GM23338 (cell line): ENCODE data around the gene RXRA. TPM values are rescaled to one million over a fixed set of nuclear protein-coding genes. Genes with fewer than 3 reads are reported as not detected.

Source experiments
- ATAC-seq: fragments of 200-7000 bp; cut with Tn5 transposase; 3 replicates; pipeline ENCODE4 v1.9.1; 2020
- DNase-seq: peaks from one replicate; pipeline ENCODE4 v3.0.0-alpha.2; 2015; ENCODE audit warnings: low spot score
- H2AFZ ChIP-seq: fragments of 200-600 bp; sonication (generic); 2 replicates; pipeline ENCODE4 v1.8.0; 2016; ENCODE audit warnings: antibody characterized with exemption, mild to moderate bottlenecking, moderate library complexity
- H3F3A ChIP-seq: fragments of 200-600 bp; sonication (generic); replicated peaks from 2 replicates; pipeline ENCODE4 v1.8.0; 2017; ENCODE audit warnings: antibody characterized with exemption, mixed run types, low read depth
- H3K27ac ChIP-seq: fragments of 200-600 bp; sonication (generic); 2 replicates; pipeline ENCODE4 v1.6.1; 2016; ENCODE audit warnings: low read depth
- H3K27me3 ChIP-seq: fragments of 200-600 bp; sonication (generic); 2 replicates; pipeline ENCODE4 v1.8.0; 2016; ENCODE audit warnings: mild to moderate bottlenecking, mixed run types, moderate library complexity; ENCODE audit not compliant: insufficient read depth
- H3K36me3 ChIP-seq: fragments of 200-600 bp; sonication (generic); 2 replicates; pipeline ENCODE4 v1.8.0; 2016; ENCODE audit warnings: mild to moderate bottlenecking; ENCODE audit not compliant: insufficient read depth
- H3K4me1 ChIP-seq: fragments of 200-600 bp; sonication (generic); 2 replicates; pipeline ENCODE4 v1.8.0; 2016; ENCODE audit warnings: mild to moderate bottlenecking, moderate library complexity; ENCODE audit not compliant: insufficient read depth
- H3K4me2 ChIP-seq: fragments of 200-600 bp; sonication (generic); 2 replicates; pipeline ENCODE4 v1.7.1; 2017; ENCODE audit warnings: mixed run types
- H3K4me3 ChIP-seq: fragments of 200-600 bp; sonication (generic); 2 replicates; pipeline ENCODE4 v1.6.1; 2016; ENCODE audit warnings: mixed run types
- H3K79me2 ChIP-seq: fragments of 200-600 bp; sonication (generic); replicated peaks from 2 replicates; pipeline ENCODE4 v1.8.0; 2017; ENCODE audit warnings: mild to moderate bottlenecking; ENCODE audit not compliant: insufficient read depth
- H3K9me2 ChIP-seq: fragments of 200-600 bp; sonication (generic); 2 replicates; pipeline ENCODE4 v1.8.0; 2017; ENCODE audit not compliant: insufficient read depth
- H4K20me1 ChIP-seq: fragments of 200-600 bp; sonication (generic); replicated peaks from 2 replicates; pipeline ENCODE4 v1.8.0; 2017; ENCODE audit warnings: mild to moderate bottlenecking; ENCODE audit not compliant: insufficient read depth
- H3K27ac Mint-ChIP-seq: 2 replicates; pipeline ENCODE4 v1.8.0; 2020; ENCODE audit warnings: inconsistent platforms, mild to moderate bottlenecking, moderate library complexity, mixed read lengths
- H3K27me3 Mint-ChIP-seq: 3 replicates; pipeline ENCODE4 v1.8.0; 2022; ENCODE audit warnings: low read depth, mild to moderate bottlenecking, moderate library complexity, mixed read lengths, inconsistent platforms; ENCODE audit not compliant: insufficient read depth, poor library complexity
- H3K36me3 Mint-ChIP-seq: 3 replicates; pipeline ENCODE4 v1.8.0; 2021; ENCODE audit warnings: low read depth, mild to moderate bottlenecking, inconsistent platforms, moderate library complexity, mixed read lengths
- H3K4me1 Mint-ChIP-seq: 3 replicates; pipeline ENCODE4 v1.8.0; 2020; ENCODE audit warnings: mild to moderate bottlenecking, inconsistent platforms, mixed read lengths
- H3K4me3 Mint-ChIP-seq: 3 replicates; pipeline ENCODE4 v1.8.0; 2021; ENCODE audit warnings: moderate library complexity, mild to moderate bottlenecking, inconsistent platforms, mixed read lengths
- H3K9me3 Mint-ChIP-seq: 3 replicates; pipeline ENCODE4 v1.8.0; 2020; ENCODE audit warnings: moderate library complexity, mild to moderate bottlenecking, inconsistent platforms, mixed read lengths
- CTCF ChIP-seq, 2 experiments: fragments of 200-600 bp in 1 of 2; sonication (generic) in 1 of 2; conservative IDR thresholded peaks; 2 replicates each; pipeline versions ENCODE4 v1.5.1 to v1.6.1; 2016 to 2017; ENCODE audit warnings: antibody characterized with exemption in 2 of 2, low read depth in 2 of 2, mild to moderate bottlenecking in 2 of 2, moderate library complexity in 1 of 2
- EZH2 ChIP-seq: fragments of 200-600 bp; sonication (generic); IDR thresholded peaks from one replicate; pipeline ENCODE4 v1.8.0; 2017; ENCODE audit warnings: antibody characterized with exemption, mild to moderate bottlenecking, low read depth; ENCODE audit not compliant: unreplicated experiment
- EZH2phosphoT487 ChIP-seq: fragments of 200-600 bp; sonication (generic); IDR thresholded peaks from one replicate; pipeline ENCODE4 v1.8.1; 2018; ENCODE audit warnings: antibody characterized with exemption; ENCODE audit not compliant: unreplicated experiment
- JUNB ChIP-seq: IDR thresholded peaks from one replicate; pipeline ENCODE4 v1.6.1; 2016; ENCODE audit warnings: antibody characterized with exemption; ENCODE audit not compliant: unreplicated experiment
- NANOG ChIP-seq: IDR thresholded peaks from 2 replicates; pipeline ENCODE4 v1.6.1; 2016; ENCODE audit warnings: antibody characterized with exemption, borderline replicate concordance
- REST ChIP-seq: IDR thresholded peaks from one replicate; pipeline ENCODE4 v1.6.1; 2018; ENCODE audit warnings: antibody characterized with exemption; ENCODE audit not compliant: unreplicated experiment
- STAT1 ChIP-seq: IDR thresholded peaks from one replicate; pipeline ENCODE4 v1.6.1; 2016; ENCODE audit warnings: antibody characterized with exemption; ENCODE audit not compliant: unreplicated experiment
- ZNF331 ChIP-seq: fragments of 250-450 bp; sonication (Bioruptor Pico); IDR thresholded peaks from 2 replicates; pipeline ENCODE4 v1.5.0; 2020; ENCODE audit warnings: low read depth, mild to moderate bottlenecking, moderate library complexity
- ZNF462 ChIP-seq: fragments of 250-450 bp; sonication (Bioruptor Pico); IDR thresholded peaks from 2 replicates; pipeline ENCODE4 v1.5.0; 2020; ENCODE audit warnings: mild to moderate bottlenecking, moderate library complexity
- polyA plus RNA-seq: library from polyadenylated mRNA; unstranded; fragments of >200 nt; fragmentation: Nextera tagmentation; extraction: Ambion mirVana; gene quantifications from 2 replicates; pipeline ENCODE4 v1.2.1, GENCODE V29; 2016
- total RNA-seq: library from RNA; depleted of rRNA; stranded (reverse); fragments of >200 nt; shearing (Covaris generic); gene quantifications from 2 replicates; pipeline ENCODE4 v1.2.3, GENCODE V29; 2014

RXRA gene
- total and polyA plus RNA-seq, 2 experiments from 2014 or later, result 4.9 to 17.9 TPM

GRCh38 chr9:134377143-134377484, 50.9 kb downstream of the RXRA start:
- H3K36me3 ChIP-seq, result no peaks in the 10 kb centered on the region
- H3K9me2 ChIP-seq, result no peaks in the 10 kb centered on the region
- DNase-seq (no peak), ATAC-seq (no peak)
- H3K4me3 ChIP-seq, result no peak overlapping the region
- TF ChIP-seq STAT1, result no peak
- no peak for TF ChIP-seq REST
- TF ChIP-seq EZH2, result no peak
- no peak for TF ChIP-seq JUNB
- no peak for TF ChIP-seq ZNF331 (CRISPR knock-in tag)
- TF ChIP-seq CTCF (conservative IDR thresholded peaks at IDR 0.05; ENCODE audit: low read depth in 2 of 2), result no peak
- no peak for TF ChIP-seq EZH2phosphoT487
- TF ChIP-seq NANOG, result no peak
- TF ChIP-seq ZNF462 (CRISPR knock-in tag), result no peak
- peaks cover 67% of the 10 kb centered on the region for H3K79me2 ChIP-seq
- H3K36me3 Mint-ChIP-seq, result no peaks in the 10 kb centered on the region
- no peak overlapping the region for H2AFZ ChIP-seq
- peaks cover 23% of the 10 kb centered on the region for H3K4me1 Mint-ChIP-seq
- H3F3A ChIP-seq, result no peaks in the 10 kb centered on the region
- H3K4me1 ChIP-seq, result no peaks in the 10 kb centered on the region
- peaks cover 10% of the 10 kb centered on the region for H3K27me3 Mint-ChIP-seq
- H3K27ac ChIP-seq, result no peak overlapping the region
- H3K27me3 ChIP-seq, result no peaks in the 10 kb centered on the region
- no peak overlapping the region for H3K27ac Mint-ChIP-seq
- H3K4me2 ChIP-seq, result no peak overlapping the region
- no peak overlapping the region for H3K4me3 Mint-ChIP-seq
- H3K9me3 Mint-ChIP-seq, result no peaks in the 10 kb centered on the region
- H4K20me1 ChIP-seq, result no peaks in the 10 kb centered on the region; the same call in 1 of the 2 replicates
